ENCODE measurements around the gene INPPL1. TPM values are rescaled to one million over a fixed set of nuclear protein-coding genes. Genes with fewer than 3 reads are reported as not detected.

INPPL1 gene
- total and polyA plus RNA-seq, 2 of the 13 experiments (the other 11 are each of a cell fraction or from before 2014, with no cell fraction given), result 29.1 to 66.9 TPM

DNA sequence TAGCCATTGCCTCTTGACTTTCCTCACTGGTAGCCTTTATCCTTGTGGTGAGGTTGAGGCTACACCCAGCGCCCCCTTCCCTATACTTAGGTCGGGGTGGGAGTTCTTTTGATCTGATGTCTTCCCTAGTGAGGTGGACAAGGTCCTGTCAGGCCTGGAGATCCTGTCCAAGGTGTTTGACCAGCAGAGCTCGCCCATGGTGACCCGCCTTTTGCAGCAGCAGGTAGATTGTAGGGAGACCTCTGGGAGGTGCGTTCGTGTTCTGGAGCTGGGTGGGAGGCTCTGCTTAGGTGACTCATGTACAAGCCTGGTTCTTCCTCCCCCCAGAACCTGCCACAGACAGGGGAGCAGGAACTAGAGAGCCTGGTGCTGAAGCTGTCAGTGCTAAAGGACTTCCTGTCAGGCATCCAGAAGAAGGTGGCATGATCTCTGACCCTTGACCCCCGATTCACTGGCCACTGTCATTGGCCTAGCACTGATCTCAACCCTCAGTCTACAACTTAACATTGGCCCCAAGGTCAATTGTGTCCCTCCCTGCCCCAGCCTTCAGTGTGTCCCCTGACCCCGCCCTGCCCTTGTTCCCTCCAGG lies 4.9 kb downstream of the INPPL1 start:
- intact Hi-C loops (cut with micrococcal nuclease; ENCODE audit: unreplicated experiment), result no loop called here
- POLR2A ChIA-PET, result no interaction called here
- peaks cover 17% of the 10 kb centered on the region for H3K4me1 ChIP-seq (ENCODE audit: insufficient read depth, low read length)
- H3K4me3 ChIP-seq (replicated peaks in 1 of 3; ENCODE audit: insufficient read depth in 1 of 3, low read depth in 2 of 3, low read length in 3 of 3), result no peak overlapping the region
- H3K4me2 ChIP-seq (ENCODE audit: low read depth, low read length), result no peak overlapping the region
- BruUV-seq (replicated peaks), result no TSS peak
- H3K9me3 ChIP-seq (ENCODE audit: low read length), result no peaks in the 10 kb centered on the region
- H3K79me2 ChIP-seq (ENCODE audit: insufficient read depth, low read length), result peaks cover 7% of the 10 kb centered on the region
- H3K27me3 ChIP-seq (ENCODE audit: control insufficient read depth in 1 of 2, insufficient read depth in 2 of 2, low read length in 2 of 2), result no peaks in the 10 kb centered on the region
- no peaks in the 10 kb centered on the region for H4K20me1 ChIP-seq (ENCODE audit: insufficient read depth, low read length)
- DNase-seq (ENCODE audit: low spot score) (no peak), ATAC-seq (no peak), FAIRE-seq (no peak)
- in situ Hi-C loops (cut with HindIII; ENCODE audit: extremely low pct_ligation_motif_present, low pct_unique_long_range_greater_than_20kb), result no loop called here
- H3K9ac ChIP-seq (ENCODE audit: insufficient read depth, low read depth, low read length), result no peak overlapping the region
- H3K27ac ChIP-seq (ENCODE audit: extremely low read length, insufficient read depth, low read length), result no peak overlapping the region
- CTCF ChIA-PET (ENCODE audit: low intra/inter-chr PET ratio, low total read pairs), result no interaction called here
- 100% methylated on average over 4 of the region's 8 CpGs for WGBS (ENCODE audit: low lambda C conversion rate)
- no peak for TF ChIP-seq ZNF724P (CRISPR knock-in tag; IDR thresholded peaks at IDR 0.05; ENCODE audit: borderline replicate concordance)
- TF ChIP-seq, protein P1, sequence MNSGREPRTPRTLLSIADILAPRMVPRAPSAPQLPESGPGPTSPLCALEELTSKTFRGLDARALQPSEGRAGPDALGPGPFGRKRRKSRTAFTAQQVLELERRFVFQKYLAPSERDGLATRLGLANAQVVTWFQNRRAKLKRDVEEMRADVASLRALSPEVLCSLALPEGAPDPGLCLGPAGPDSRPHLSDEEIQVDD (CRISPR knock-in tag; IDR thresholded peaks at IDR 0.05; ENCODE audit: borderline replicate concordance), result no peak
- TF ChIP-seq, protein P2, sequence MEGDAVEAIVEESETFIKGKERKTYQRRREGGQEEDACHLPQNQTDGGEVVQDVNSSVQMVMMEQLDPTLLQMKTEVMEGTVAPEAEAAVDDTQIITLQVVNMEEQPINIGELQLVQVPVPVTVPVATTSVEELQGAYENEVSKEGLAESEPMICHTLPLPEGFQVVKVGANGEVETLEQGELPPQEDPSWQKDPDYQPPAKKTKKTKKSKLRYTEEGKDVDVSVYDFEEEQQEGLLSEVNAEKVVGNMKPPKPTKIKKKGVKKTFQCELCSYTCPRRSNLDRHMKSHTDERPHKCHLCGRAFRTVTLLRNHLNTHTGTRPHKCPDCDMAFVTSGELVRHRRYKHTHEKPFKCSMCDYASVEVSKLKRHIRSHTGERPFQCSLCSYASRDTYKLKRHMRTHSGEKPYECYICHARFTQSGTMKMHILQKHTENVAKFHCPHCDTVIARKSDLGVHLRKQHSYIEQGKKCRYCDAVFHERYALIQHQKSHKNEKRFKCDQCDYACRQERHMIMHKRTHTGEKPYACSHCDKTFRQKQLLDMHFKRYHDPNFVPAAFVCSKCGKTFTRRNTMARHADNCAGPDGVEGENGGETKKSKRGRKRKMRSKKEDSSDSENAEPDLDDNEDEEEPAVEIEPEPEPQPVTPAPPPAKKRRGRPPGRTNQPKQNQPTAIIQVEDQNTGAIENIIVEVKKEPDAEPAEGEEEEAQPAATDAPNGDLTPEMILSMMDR (CRISPR knock-in tag; IDR thresholded peaks at IDR 0.05), result no peak
- no peak for TF ChIP-seq ETV5 (CRISPR knock-in tag; IDR thresholded peaks at IDR 0.05; ENCODE audit: borderline replicate concordance)
- TF ChIP-seq, protein P3, sequence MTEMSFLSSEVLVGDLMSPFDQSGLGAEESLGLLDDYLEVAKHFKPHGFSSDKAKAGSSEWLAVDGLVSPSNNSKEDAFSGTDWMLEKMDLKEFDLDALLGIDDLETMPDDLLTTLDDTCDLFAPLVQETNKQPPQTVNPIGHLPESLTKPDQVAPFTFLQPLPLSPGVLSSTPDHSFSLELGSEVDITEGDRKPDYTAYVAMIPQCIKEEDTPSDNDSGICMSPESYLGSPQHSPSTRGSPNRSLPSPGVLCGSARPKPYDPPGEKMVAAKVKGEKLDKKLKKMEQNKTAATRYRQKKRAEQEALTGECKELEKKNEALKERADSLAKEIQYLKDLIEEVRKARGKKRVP (CRISPR knock-in tag; IDR thresholded peaks at IDR 0.05), result no peak
- TF ChIP-seq PAWR (CRISPR knock-in tag; IDR thresholded peaks at IDR 0.05; ENCODE audit: borderline replicate concordance), result no peak
- TF ChIP-seq MEIS2 (CRISPR knock-in tag; IDR thresholded peaks at IDR 0.05), result no peak
- H2AFZ ChIP-seq (ENCODE audit: low read length), result no peak overlapping the region
- peaks cover 15 to 50% of the 10 kb centered on the region in 2 experiments; a peak in 4 of 5 replicates for H3K36me3 ChIP-seq (replicated peaks in 1 of 2; ENCODE audit: control insufficient read depth in 1 of 2, insufficient read depth in 2 of 2, low read length in 2 of 2)
